Measurements from ENCODE around the gene RFX2.

DNA sequence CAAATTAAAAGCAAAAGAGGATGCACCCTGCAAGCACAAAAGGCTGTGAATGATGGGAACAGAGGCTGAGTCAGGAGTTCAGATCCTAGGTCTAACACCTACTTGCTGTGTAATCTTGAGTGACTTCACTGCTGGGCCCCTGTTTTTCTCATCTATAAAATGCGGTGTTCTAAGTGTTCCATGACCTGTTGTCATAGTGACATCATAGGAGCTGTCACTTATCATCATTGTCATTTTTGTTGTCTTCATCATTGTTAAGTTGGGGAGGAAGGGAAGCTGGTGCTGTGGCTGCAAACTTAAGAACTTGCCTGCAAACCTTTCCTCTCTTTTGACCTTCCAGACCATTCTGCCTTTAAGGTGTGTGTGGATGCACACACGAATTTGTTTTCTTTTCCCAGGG, 45.7 kb upstream of the RFX2 start:
- TF ChIP-seq, protein P1, sequence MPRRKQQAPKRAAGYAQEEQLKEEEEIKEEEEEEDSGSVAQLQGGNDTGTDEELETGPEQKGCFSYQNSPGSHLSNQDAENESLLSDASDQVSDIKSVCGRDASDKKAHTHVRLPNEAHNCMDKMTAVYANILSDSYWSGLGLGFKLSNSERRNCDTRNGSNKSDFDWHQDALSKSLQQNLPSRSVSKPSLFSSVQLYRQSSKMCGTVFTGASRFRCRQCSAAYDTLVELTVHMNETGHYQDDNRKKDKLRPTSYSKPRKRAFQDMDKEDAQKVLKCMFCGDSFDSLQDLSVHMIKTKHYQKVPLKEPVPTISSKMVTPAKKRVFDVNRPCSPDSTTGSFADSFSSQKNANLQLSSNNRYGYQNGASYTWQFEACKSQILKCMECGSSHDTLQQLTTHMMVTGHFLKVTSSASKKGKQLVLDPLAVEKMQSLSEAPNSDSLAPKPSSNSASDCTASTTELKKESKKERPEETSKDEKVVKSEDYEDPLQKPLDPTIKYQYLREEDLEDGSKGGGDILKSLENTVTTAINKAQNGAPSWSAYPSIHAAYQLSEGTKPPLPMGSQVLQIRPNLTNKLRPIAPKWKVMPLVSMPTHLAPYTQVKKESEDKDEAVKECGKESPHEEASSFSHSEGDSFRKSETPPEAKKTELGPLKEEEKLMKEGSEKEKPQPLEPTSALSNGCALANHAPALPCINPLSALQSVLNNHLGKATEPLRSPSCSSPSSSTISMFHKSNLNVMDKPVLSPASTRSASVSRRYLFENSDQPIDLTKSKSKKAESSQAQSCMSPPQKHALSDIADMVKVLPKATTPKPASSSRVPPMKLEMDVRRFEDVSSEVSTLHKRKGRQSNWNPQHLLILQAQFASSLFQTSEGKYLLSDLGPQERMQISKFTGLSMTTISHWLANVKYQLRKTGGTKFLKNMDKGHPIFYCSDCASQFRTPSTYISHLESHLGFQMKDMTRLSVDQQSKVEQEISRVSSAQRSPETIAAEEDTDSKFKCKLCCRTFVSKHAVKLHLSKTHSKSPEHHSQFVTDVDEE (CRISPR knock-in tag; IDR thresholded peaks at IDR 0.05): no peak
- TF ChIP-seq ESRRG (CRISPR knock-in tag; IDR thresholded peaks at IDR 0.05) (no peak), ZNF565 (CRISPR knock-in tag; conservative IDR thresholded peaks at IDR 0.05; ENCODE audit: low read depth) (no peak), ZFP30 (CRISPR knock-in tag; IDR thresholded peaks at IDR 0.05) (no peak), CSDC2 (CRISPR knock-in tag; IDR thresholded peaks at IDR 0.05) (no peak), OSR1 (CRISPR knock-in tag; IDR thresholded peaks at IDR 0.05) (no peak), BACH2 (CRISPR knock-in tag; IDR thresholded peaks at IDR 0.05; ENCODE audit: borderline replicate concordance) (no peak), CREB5 (CRISPR knock-in tag; IDR thresholded peaks at IDR 0.05; ENCODE audit: low read depth) (no peak), ISL1 (CRISPR knock-in tag; IDR thresholded peaks at IDR 0.05) (no peak), PPARA (CRISPR knock-in tag; IDR thresholded peaks at IDR 0.05; ENCODE audit: borderline replicate concordance) (no peak), PATZ1 (CRISPR knock-in tag; IDR thresholded peaks at IDR 0.05; ENCODE audit: borderline replicate concordance) (no peak)
